ENCODE measurements around the gene IL32.
"Not testable (repeated sequence)": the region's sequence is repeated elsewhere in the genome, so short reads cannot be mapped to it uniquely, and the experiment has no call there.

The IL32 gene

GRCh38 chr16:3053330-3053710 lies 12.1 kb upstream of the IL32 start:
- peak; percentile 47 for DNase-seq

- DNase-seq, result no peak
Measured at GRCh38 chr16:3054965-3055733, 10.3 kb upstream of the IL32 start.

GRCh38 chr16:3055734-3056115 lies 9.7 kb upstream of the IL32 start:
- not testable (repeated sequence) for DNase-seq

GRCh38 chr16:3056336-3057180 lies 8.9 kb upstream of the IL32 start:
- DNase-seq, result no peak

- DNase-seq, result no peak
Measured at GRCh38 chr16:3057181-3058138, 8.0 kb upstream of the IL32 start.

- peak; percentile 56 for DNase-seq
Measured at GRCh38 chr16:3058139-3059030, 7.1 kb upstream of the IL32 start.

GRCh38 chr16:3059041-3059722 lies 6.3 kb upstream of the IL32 start:
- peak; percentile 89 for DNase-seq

- DNase-seq, result no peak
Measured at GRCh38 chr16:3059723-3060242, 5.7 kb upstream of the IL32 start.

- no peak for DNase-seq
Measured at GRCh38 chr16:3060339-3061127, 4.9 kb upstream of the IL32 start.

GRCh38 chr16:3062553-3062952 lies 2.9 kb upstream of the IL32 start:
- no peak for DNase-seq

- DNase-seq, result no peak
Measured at GRCh38 chr16:3063625-3064386, 1.6 kb upstream of the IL32 start.

- DNase-seq, result peak; percentile 47
Measured at GRCh38 chr16:3065742-3066439, 451 bp downstream of the IL32 start.

GRCh38 chr16:3066440-3066748 lies 954 bp downstream of the IL32 start:
- peak; percentile 21 for DNase-seq

- no peak for DNase-seq
Measured at GRCh38 chr16:3068487-3068886, 3.0 kb downstream of the IL32 start.

GRCh38 chr16:3069146-3069545 lies 3.7 kb downstream of the IL32 start:
- not testable (repeated sequence) for DNase-seq

GRCh38 chr16:3070608-3071111 lies 5.2 kb downstream of the IL32 start:
- no peak for DNase-seq

GRCh38 chr16:3071655-3072054 lies 6.2 kb downstream of the IL32 start:
- no peak for DNase-seq

GRCh38 chr16:3072148-3072547 lies 6.7 kb downstream of the IL32 start:
- not testable (repeated sequence) for DNase-seq
